GM06990 (cell line): Measurements from ENCODE around the gene MSI2.

ENCODE experiments used
- DNase-seq: peaks from one replicate; pipeline ENCODE4 v3.0.0-alpha.2; 2011; ENCODE audit not compliant: insufficient read length; ENCODE audit errors: extremely low read depth
- H3K27me3 ChIP-seq: replicated peaks from 2 replicates; pipeline ENCODE4 v1.6.0; 2011; ENCODE audit warnings: low read length; ENCODE audit not compliant: control insufficient read depth, insufficient read depth
- H3K36me3 ChIP-seq: 2 replicates; pipeline ENCODE4 v1.5.1; 2011; ENCODE audit warnings: low read length; ENCODE audit not compliant: control insufficient read depth, insufficient read depth
- H3K4me3 ChIP-seq: replicated peaks from 2 replicates; pipeline ENCODE4 v1.5.1; 2011; ENCODE audit warnings: low read depth, mild to moderate bottlenecking, control low read depth, low read length
- TF ChIP-seq, protein P1 (sequence below): IDR thresholded peaks from 2 replicates; pipeline ENCODE4 v1.5.1; 2011; ENCODE audit warnings: low read length, control low read depth, mild to moderate bottlenecking, inconsistent platforms; ENCODE audit not compliant: insufficient read depth, poor library complexity, severe bottlenecking

Gene MSI2

GRCh38 chr17:57236686-57237299 is 19.5 kb upstream of the MSI2 start:
- no peak overlapping the region for H3K4me3 ChIP-seq
- H3K36me3 ChIP-seq: no peaks in the 10 kb centered on the region
- no peaks in the 10 kb centered on the region; the same call in 1 of the 2 replicates for H3K27me3 ChIP-seq
- TF ChIP-seq, protein P1, sequence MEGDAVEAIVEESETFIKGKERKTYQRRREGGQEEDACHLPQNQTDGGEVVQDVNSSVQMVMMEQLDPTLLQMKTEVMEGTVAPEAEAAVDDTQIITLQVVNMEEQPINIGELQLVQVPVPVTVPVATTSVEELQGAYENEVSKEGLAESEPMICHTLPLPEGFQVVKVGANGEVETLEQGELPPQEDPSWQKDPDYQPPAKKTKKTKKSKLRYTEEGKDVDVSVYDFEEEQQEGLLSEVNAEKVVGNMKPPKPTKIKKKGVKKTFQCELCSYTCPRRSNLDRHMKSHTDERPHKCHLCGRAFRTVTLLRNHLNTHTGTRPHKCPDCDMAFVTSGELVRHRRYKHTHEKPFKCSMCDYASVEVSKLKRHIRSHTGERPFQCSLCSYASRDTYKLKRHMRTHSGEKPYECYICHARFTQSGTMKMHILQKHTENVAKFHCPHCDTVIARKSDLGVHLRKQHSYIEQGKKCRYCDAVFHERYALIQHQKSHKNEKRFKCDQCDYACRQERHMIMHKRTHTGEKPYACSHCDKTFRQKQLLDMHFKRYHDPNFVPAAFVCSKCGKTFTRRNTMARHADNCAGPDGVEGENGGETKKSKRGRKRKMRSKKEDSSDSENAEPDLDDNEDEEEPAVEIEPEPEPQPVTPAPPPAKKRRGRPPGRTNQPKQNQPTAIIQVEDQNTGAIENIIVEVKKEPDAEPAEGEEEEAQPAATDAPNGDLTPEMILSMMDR: no peak
- no peak for DNase-seq

- TF ChIP-seq, protein P1: no peak
These were observed 15.7 kb upstream of the MSI2 start for GRCh38 chr17:57240648-57241047.

DNA sequence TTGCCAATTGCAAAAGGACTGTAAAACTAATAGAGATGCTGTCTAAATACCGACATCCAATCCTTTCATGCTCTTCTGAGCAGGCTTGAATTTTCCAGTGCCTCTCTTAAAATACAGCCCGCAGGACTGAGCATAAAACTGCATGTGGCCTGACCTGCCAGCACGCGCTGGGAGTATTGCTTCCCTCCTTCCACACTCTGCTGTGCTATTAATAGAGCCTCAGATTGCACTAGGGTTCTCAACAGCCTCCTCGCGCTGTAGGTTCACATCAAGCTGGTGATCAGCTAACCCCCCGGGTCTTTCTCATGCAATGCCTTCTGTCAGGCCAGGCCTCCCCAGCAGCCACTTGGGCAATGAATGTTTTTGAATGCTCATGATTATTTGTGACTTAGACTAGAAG is 14.2 kb upstream of the MSI2 start:
- TF ChIP-seq, protein P1: no peak
- DNase-seq: no peak
- Histone ChIP-seq H3K4me3 (no peak overlapping the region), H3K36me3 (no peaks in the 10 kb centered on the region), H3K27me3 (no peaks in the 10 kb centered on the region)

More at GRCh38 chr17:57240648-57241047, 15.7 kb upstream of the MSI2 start:
- Histone ChIP-seq H3K4me3 (no peak overlapping the region), H3K36me3 (no peaks in the 10 kb centered on the region), H3K27me3 (no peaks in the 10 kb centered on the region)
- no peak for DNase-seq

DNA sequence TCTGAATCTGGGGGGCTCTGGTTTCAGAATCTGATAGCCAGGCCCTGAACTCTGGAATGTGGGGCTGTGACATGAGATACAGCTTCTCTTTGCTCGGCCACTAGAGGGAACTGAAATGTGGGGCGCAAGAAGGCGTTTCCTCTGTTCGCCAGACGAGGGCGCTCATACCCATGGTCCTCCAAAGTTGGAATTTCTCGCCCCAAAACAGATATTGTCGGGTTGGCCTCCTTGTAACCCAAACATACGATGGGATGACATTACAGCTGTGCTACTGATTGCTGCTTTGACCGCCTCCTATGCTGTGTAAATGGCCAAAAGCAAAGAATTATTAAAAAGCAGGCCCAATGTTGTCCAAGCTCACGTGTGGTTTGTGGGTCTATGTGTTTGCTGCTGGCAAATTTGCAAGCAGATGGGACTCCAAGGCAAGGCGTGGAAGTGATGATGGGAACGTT is 13.1 kb upstream of the MSI2 start:
- Histone ChIP-seq H3K4me3 (no peak overlapping the region), H3K27me3 (no peaks in the 10 kb centered on the region), H3K36me3 (no peaks in the 10 kb centered on the region)
- DNase-seq: peak; percentile 29
- TF ChIP-seq, protein P1: peak; percentile 100

DNA sequence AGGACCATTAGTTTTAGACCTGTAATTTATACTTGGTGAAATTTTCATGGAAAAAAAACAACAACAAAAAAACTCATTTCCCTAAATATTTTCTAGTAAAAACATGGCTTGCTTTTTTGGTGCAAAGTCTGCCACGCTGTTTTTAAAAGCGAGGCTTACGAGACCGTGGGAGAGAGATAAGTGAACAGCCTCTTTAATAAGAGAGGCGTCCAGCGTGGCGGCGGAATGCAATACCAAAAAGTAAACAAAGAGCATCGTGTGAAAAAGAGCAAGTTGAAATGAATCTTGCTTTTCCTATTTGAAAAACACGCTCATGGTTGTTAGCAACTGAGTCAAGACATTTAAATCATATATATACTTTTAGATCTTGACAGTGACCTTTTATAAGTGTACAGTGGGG is 10.5 kb upstream of the MSI2 start:
- Histone ChIP-seq H3K4me3 (no peak overlapping the region), H3K36me3 (no peaks in the 10 kb centered on the region), H3K27me3 (no peaks in the 10 kb centered on the region)
- TF ChIP-seq, protein P1: no peak
- DNase-seq: no peak

- Histone ChIP-seq H3K36me3 (no peaks in the 10 kb centered on the region), H3K4me3 (no peak overlapping the region), H3K27me3 (no peaks in the 10 kb centered on the region)
- TF ChIP-seq, protein P1: no peak
- DNase-seq: no peak
These were observed 10.1 kb upstream of the MSI2 start for GRCh38 chr17:57246257-57246656.
